Fibroblast of mammary gland (primary cell): Measurements from ENCODE around the gene NFIC.

ENCODE experiments used
- DNase-seq: peaks from one replicate; pipeline ENCODE4 v3.0.0-alpha.2; 2010; ENCODE audit warnings: low read depth
- H3K4me3 ChIP-seq: 2 replicates; pipeline ENCODE4 v1.5.1; 2011; ENCODE audit warnings: low read depth, mild to moderate bottlenecking, low read length, moderate library complexity; ENCODE audit not compliant: control insufficient read depth
- CTCF ChIP-seq: conservative IDR thresholded peaks from 2 replicates; pipeline ENCODE4 v1.5.1; 2011; ENCODE audit warnings: low read depth, low read length, inconsistent platforms; ENCODE audit not compliant: control insufficient read depth, insufficient read depth

Gene NFIC

GRCh38 chr19:3351702-3352447 lies 14.5 kb upstream of the NFIC start:
- DNase-seq = no peak
- H3K4me3 ChIP-seq = no peak overlapping the region
- no peak for TF ChIP-seq CTCF

GRCh38 chr19:3353493-3353892 lies 12.9 kb upstream of the NFIC start:
- no peak overlapping the region for H3K4me3 ChIP-seq
- no peak for TF ChIP-seq CTCF
- DNase-seq = no peak

- TF ChIP-seq CTCF = no peak
- no peak for DNase-seq
- no peak overlapping the region for H3K4me3 ChIP-seq
Observed at GRCh38 chr19:3356805-3357204, 9.6 kb upstream of the NFIC start.

GRCh38 chr19:3357271-3357991 lies 9.0 kb upstream of the NFIC start:
- no peak for DNase-seq
- no peak for TF ChIP-seq CTCF
- H3K4me3 ChIP-seq = no peak overlapping the region

- H3K4me3 ChIP-seq = no peak overlapping the region
- DNase-seq = no peak
- no peak for TF ChIP-seq CTCF
Observed at GRCh38 chr19:3357992-3358688, 8.2 kb upstream of the NFIC start.

GRCh38 chr19:3358689-3359014 lies 7.7 kb upstream of the NFIC start:
- DNase-seq = no peak
- no peak for TF ChIP-seq CTCF

More at GRCh38 chr19:3358689-3359014, 7.7 kb upstream of the NFIC start:
- H3K4me3 ChIP-seq = peak overlapping the region; percentile 43
